ENCODE results near the gene WNT4. TPM values are rescaled to one million over a fixed set of nuclear protein-coding genes. Genes with fewer than 3 reads are reported as not detected.
"Not testable (repeated sequence)": the region's sequence is repeated elsewhere in the genome, so short reads cannot be mapped to it uniquely, and the experiment has no call there.

The WNT4 gene
- total RNA-seq, 4 donors from 2014 or later = 1.3 to 14.0 (median 11.5) TPM; not detected in 1

DNA sequence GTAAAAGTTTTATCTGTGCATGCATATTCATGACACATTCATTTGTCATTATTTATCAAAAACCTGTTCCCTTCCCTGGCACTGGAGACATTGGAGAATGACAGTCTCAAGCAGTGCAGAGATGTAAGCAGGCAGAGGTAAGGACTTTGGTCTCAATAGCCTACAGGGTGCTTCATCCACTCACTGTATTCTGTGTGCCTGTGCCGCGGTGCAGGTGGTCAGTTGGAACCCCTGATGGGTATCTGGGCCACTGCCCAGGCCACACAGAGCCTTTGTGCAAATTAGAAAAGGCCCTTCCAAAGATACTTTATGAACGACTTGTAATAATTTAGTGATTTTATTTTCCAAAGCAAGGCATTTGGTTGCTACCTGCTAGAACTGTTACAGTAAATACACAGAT, 46.4 kb downstream of the WNT4 start:
- no peak for DNase-seq
- Histone ChIP-seq H3K27ac (no peak overlapping the region), H3K36me3 (no peaks in the 10 kb centered on the region), H3K4me1 (no peaks in the 10 kb centered on the region), H3K9me3 (no peaks in the 10 kb centered on the region), H3K27me3 (no peaks in the 10 kb centered on the region), H3K4me3 (no peak overlapping the region)
- no peak for TF ChIP-seq POLR2A (IDR thresholded peaks at IDR 0.05)
- TF ChIP-seq, protein P1, sequence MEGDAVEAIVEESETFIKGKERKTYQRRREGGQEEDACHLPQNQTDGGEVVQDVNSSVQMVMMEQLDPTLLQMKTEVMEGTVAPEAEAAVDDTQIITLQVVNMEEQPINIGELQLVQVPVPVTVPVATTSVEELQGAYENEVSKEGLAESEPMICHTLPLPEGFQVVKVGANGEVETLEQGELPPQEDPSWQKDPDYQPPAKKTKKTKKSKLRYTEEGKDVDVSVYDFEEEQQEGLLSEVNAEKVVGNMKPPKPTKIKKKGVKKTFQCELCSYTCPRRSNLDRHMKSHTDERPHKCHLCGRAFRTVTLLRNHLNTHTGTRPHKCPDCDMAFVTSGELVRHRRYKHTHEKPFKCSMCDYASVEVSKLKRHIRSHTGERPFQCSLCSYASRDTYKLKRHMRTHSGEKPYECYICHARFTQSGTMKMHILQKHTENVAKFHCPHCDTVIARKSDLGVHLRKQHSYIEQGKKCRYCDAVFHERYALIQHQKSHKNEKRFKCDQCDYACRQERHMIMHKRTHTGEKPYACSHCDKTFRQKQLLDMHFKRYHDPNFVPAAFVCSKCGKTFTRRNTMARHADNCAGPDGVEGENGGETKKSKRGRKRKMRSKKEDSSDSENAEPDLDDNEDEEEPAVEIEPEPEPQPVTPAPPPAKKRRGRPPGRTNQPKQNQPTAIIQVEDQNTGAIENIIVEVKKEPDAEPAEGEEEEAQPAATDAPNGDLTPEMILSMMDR (IDR thresholded peaks at IDR 0.05) = no peak
- intact Hi-C loops (cut with DNase I; ENCODE audit: low total_unique reads) = no loop called here

DNA sequence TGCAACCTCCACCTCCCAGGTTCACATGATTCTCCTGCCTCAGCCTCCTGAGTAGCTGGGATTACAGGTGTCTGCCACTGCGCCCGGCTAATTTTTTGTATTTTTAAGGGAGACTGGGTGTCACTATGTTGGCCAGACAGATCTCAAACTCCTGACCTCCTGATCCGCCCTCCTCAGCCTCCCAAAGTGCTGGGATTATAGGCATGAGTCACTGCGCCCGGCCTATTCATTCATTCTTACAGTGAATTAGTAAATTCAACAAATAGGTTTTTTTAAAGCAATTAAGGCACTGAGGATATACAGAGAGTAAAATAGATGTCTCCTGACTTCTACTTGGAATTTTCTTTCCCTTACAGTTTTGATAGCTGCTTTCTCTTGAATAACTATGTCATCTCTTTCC, 46.9 kb downstream of the WNT4 start:
- no peak for DNase-seq
- H3K4me3 ChIP-seq = no peak overlapping the region
- no peaks in the 10 kb centered on the region for H3K4me1 ChIP-seq
- no peaks in the 10 kb centered on the region for H3K27me3 ChIP-seq
- no peak for TF ChIP-seq POLR2A (IDR thresholded peaks at IDR 0.05)
- TF ChIP-seq, protein P1 (IDR thresholded peaks at IDR 0.05) = no peak
- H3K36me3 ChIP-seq = no peaks in the 10 kb centered on the region
- no peak overlapping the region for H3K27ac ChIP-seq
- H3K9me3 ChIP-seq = no peaks in the 10 kb centered on the region
- intact Hi-C loops (cut with DNase I; ENCODE audit: low total_unique reads) = no loop called here

DNA sequence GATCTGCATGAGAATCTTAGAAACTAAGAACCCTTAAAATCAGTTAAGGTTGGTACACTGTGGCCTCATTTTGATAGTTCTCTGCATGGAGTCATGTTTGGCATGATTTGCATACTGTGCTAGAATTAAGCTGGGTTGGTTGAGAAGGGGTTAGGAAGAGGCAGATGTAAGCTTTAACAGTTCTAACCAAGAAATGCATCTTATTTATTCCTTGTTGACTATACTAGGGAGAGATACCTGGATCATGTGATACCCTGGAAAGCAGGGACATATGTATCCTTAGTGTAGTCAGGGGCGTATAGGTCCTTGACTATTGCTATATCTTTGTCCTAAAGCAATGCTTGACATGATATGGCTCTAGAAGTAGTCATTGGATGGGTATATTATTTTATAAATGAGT, 49.4 kb downstream of the WNT4 start:
- no peaks in the 10 kb centered on the region for H3K27me3 ChIP-seq
- H3K36me3 ChIP-seq = no peaks in the 10 kb centered on the region
- intact Hi-C loops (cut with DNase I; ENCODE audit: low total_unique reads) = no loop called here
- DNase-seq = no peak
- peaks cover 8 to 13% of the 10 kb centered on the region in 2 donors for H3K4me1 ChIP-seq
- TF ChIP-seq POLR2A (IDR thresholded peaks at IDR 0.05) = no peak
- TF ChIP-seq, protein P1 (IDR thresholded peaks at IDR 0.05) = no peak
- no peaks in the 10 kb centered on the region for H3K9me3 ChIP-seq
- no peak overlapping the region for H3K27ac ChIP-seq
- no peak overlapping the region for H3K4me3 ChIP-seq

DNA sequence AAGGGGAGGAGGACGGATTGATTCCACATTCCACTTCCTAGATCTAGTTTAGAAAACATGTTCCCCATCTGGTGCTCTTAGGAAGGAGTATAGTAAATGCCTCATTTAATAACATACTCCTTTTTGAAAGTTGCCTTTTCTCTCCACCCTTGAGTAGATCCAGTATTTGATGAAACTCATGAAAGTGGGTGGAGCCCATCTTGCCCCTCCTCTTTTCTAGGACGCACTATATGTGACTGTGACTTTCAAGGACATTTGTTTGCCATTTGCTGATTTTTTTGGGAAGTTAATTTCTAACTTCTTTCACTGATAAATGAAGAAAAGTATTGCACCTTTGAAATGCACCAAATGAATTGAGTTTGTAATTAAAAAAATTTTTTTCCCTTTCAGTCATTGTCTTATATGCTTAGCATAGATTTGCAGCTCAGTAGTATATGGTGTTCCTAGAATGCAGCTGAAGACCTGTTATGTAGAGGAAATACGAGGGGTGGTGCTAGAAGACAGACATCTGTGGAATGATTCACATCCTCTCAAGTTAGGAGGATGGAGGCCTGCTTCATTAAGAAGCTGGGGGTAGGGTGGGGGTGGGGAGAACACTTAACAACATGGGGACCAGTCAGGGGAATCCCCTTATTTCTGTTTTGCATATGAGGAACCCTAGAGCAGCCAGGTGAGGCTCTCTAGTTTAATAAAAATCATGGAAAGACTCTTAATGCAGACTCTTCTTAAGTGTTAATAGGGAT, 50.7 kb downstream of the WNT4 start:
- DNase-seq; H3K4me3 ChIP-seq; intact Hi-C loops (cut with DNase I; ENCODE audit: low total_unique reads); H3K27me3 ChIP-seq; H3K27ac ChIP-seq; H3K36me3 ChIP-seq; H3K9me3 ChIP-seq: not testable (repeated sequence)
- H3K4me1 ChIP-seq = peaks cover 15 to 16% of the 10 kb centered on the region in 2 donors

DNA sequence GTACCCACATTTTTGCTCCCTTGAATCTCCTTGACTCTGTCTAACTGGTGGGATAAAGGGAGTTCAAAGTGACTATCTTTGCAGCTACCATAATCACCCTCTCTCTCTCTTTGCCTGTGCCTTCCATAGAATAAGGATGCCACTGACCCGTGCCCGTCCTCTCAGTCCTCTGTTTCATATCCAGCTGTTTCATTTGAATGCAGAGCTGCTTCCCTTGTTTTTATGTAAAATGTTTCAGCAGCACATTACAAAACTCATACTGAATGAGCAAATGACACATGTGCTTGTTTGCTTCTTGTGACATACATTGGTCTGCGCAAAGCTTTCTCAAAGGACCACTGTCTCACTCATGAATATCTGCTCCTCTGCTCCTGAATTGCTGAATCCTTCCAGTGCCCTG, 52.0 kb downstream of the WNT4 start:
- intact Hi-C loops (cut with DNase I; ENCODE audit: low total_unique reads) = no loop called here
- TF ChIP-seq, protein P1 (IDR thresholded peaks at IDR 0.05) = no peak
- TF ChIP-seq POLR2A (IDR thresholded peaks at IDR 0.05) = no peak
- no peak for DNase-seq
- no peaks in the 10 kb centered on the region for H3K9me3 ChIP-seq
- H3K36me3 ChIP-seq = no peaks in the 10 kb centered on the region
- H3K4me3 ChIP-seq = no peak overlapping the region
- H3K4me1 ChIP-seq = peaks cover 15 to 16% of the 10 kb centered on the region in 2 donors
- H3K27me3 ChIP-seq = no peaks in the 10 kb centered on the region
- no peak overlapping the region for H3K27ac ChIP-seq

Data from uterus (tissue), 4 donors.